Measurements from ENCODE around the gene GRAP.

The GRAP gene

DNA sequence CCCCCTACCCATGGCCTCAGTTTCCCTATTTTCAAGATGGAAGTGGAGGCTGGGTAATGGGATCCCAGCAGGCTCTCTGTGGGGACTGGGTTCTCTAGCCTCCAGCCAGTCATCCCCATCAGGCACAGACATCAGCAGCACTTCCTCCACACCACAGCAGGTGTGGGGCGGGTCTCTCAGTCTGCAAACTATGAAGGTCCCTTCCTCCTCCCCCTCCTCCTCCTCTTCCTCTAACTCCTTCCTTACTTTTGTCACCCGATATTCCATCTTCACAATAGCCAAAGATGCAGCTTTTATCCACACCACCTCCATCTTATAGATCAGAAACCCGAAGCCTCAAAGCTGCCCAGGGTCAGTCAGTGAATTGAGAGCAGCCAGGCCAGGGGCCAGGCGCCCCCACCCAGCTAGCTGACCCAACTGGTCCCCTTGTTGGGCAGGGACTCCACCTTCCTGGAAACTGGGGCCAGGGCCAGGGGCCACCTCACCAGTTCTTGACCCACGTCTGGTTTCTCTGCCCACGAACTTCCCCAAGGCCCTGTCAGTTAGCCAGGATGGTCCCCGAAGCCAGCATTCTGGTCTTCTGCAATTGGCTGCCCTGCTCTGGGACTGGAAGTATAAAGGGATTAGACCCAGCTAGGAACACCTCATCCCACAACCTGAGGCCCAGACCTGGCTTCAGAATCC, 44.7 kb downstream of the GRAP start:
- no peak for DNase-seq

DNA sequence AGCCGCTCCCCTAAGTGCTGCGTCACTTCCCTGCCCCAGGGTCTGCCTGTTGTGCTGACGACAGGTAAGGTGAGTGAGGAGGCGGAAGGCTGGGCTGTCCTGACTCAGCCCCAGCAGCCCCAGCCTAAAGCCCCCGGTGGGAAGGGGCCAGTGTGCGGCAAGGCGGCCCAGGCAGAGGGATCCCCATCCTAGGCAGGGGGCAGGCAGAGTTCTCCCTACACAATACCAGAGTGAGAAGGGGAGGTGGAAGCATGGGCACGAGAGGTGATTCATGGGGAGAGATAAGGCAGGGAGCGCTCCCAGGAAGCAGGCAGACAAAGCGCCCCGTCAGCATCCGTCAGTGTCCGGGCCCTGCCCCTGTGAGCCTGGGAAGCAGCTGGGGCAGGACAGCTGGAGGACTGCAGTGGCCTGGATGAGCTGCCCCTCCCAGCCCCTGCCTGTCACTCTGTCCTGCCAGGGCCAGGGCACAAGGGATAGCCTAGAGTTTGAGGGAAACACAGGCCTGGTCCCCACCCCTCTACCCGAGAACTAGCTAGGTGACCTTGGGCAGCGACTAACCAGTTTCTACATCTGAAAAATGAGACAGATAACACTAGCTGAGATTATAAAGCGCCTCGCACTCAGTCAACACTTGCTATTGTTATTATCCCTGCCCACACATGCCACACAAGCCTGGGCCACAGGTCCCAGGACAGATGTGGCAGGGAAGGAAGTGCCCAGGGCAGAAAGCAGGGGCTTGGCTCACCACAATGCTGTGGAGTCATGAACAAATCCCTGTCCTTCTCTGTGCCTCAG, 46.0 kb downstream of the GRAP start:
- no peak for DNase-seq

DNA sequence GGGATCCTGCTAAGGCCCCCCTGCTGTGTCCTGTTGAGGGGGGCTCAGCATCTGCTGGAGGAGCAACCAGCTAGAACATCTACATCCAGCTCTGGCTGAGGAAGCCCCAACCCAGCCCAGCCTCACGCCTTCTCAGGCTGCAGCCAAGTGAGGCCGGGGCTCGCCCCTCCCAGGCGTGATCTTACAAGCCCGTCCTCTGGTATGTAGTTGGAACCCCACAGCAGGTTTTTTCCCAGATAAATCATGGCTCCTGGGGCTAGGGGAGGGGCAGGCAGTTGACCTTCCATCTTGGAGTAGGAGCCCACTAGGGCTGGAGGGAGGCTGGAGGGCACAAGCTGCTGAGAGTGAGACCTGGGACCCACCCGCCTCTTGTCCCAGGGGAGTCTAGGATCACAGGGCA, 46.8 kb downstream of the GRAP start:
- DNase-seq, result no peak

DNA sequence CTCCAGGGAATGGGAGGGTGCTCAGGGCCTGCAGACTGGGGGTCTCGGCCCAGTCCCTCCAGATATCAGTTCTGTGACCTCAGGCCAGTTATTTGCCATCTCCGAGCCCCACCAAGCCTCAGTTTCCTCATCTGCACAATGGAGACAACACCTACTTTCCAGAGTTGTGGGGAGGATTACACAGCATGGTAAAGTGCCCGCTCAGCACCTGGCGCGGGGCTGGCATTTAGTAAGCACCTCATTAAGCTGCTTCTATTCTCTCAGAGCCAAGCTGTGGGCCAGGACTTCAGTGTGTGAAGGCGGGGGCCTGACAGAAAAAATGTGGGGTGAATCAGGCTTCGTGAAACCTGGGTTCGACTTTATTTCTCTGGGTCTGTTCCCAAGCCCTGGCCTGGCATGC, 47.4 kb downstream of the GRAP start:
- DNase-seq, result no peak

- DNase-seq, result no peak
Observed at GRCh38 chr17:18997650-18998196, 49.0 kb downstream of the GRAP start.

DNA sequence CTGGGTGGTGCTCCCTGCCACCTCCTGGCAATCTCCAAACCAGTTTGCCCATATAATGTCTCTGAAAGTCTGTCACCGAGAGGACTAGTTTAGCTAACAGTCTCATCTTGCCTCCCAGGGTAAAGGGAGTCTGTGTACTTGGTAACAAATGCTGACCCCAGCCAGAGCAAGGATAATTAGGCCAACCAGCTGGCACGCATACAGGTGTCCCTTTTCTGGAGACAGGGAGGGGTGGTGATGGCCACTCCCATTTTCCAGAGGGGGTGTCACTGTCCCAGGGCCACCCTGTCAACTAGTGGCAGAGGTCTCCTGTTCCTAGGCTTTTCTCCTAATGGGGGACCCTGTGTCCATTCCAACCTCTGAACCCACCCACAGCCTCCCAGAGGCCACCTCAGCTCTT, 50.3 kb downstream of the GRAP start:
- DNase-seq, result no peak

DNA sequence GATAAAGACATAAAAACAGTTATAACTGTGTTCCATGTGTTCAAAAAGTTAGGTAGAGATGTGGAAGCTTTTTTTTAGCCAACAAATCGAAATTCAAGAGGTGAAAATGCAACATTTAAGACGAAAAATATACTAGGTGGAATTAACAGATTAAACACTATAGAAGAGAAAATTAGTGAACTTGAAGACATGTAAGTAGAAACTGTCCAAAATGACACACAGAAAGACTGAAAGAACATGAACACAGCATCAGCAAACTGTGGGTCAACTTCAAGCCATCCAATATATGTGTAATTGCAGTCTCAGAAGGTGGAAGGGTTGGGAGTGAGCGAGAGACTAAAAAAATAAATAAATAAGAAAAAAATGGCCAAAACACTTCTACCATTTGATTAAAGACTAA, 51.5 kb downstream of the GRAP start:
- DNase-seq, result no peak

DNA sequence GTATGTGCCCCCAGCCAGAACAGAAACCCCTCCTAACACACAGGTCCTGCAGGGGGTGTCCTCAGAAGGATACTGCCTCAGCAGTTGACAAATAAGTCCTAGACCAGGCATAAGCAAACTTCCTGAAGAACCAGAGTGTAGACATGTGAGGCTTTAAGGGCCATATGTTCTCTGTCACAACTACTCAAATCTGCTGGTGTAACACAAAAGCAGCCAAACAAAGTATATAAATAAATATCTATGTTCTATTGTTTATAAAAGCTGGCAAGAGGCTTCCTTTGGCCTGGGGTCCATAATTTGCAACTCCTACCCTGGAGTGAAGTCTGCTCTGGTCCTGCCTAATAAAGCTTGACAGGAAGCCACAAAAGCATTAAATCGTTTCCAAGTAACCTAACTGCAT, 52.1 kb downstream of the GRAP start:
- DNase-seq, result no peak

- DNase-seq, result no peak
Observed at GRCh38 chr17:18993905-18994526, 52.7 kb downstream of the GRAP start.

DNA sequence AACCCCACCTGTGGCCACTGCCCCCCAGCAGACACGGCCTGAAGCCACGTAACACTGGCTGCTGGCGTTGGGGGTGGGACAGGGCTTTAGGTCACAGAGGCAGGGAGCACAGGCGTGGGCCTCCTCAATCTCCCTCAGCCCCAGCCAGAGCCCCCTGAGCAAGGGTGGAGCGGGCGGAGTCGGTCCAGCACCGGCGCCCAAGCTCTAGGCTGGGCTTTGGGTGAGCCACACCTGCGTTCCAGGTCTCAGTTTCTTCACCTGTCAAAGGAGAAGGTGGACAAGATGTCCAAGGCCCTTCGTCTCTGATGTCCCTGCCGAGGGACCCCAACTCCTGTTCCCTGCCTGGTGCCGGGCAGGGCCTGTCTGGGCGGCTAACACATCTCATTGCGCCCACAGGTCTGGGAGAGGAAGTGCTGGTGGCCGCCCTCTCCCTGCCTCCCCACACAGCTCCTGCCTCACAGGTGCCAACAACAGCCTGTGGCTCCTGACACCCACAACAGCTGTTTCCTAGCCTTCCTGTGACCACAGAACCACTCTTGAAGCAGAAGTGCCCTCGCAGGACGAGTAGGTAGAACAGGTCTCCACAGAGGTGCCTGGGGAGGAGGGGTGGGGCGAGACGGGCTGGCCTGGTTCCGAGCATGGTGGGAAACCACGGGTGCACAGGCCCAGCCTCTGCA, 54.2 kb downstream of the GRAP start:
- DNase-seq, result no peak

DNA sequence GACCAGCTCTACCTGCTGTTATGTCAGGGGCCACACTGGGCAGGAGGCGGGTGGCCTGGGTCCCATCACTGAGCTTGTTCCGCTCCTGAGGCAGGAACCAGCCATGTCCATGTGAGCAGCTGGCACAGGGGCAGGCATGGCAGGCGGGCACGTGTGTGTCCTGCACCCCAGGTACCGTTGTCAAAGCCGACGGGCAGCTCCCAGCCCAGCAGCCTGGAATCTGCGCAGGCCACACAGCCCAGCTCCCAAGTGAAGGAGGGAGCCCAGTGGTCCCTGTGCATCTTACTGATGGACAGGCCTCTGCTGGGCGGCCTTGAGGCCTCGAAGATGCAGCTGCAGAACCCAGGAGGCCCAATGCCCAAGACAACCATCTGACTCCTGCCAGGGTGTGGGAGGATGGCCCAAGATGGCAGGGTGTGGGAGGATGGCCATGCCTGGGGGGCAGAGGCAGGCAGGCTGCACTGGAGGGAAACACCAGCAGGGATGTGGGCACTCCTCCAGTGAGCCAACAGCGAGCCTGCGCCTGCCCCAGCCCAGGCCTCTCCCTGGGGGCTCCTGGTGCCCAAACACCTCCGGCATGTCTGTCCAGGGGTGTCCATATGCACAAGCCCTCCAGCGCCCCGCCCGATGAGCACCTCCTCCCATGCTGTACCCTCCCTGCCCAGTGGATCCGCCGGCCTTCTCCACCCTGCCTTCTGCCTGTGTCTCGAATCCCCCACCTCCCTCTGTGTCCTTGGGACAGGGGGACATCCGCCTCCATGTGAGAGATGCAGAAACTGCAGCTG, 55.0 kb downstream of the GRAP start:
- DNase-seq, result no peak

DNA sequence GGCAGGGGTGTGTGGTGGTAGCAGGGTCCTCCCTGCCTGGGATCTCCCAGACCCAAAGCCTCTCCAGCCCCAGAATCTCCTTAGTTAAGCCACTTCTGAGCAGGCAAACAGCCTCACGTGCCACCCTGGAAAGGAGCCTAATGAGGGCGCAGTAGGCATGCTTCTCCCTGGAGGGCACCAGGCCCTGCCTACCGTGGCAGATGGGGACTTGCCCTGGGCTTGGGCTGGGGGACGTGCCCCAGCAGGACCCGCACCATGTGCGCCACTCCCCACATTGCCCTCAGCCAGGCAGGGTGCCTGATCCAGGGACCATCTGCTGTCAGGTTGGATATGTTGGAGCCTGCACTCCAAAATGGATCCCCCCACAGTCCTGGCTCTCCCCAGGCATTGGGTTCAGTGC, 56.4 kb downstream of the GRAP start:
- no peak for DNase-seq

- no peak for DNase-seq
Observed at GRCh38 chr17:18988546-18989173, 58.1 kb downstream of the GRAP start.

GRCh38 chr17:18987862-18988545, 58.8 kb downstream of the GRAP start:
- no peak for DNase-seq

DNA sequence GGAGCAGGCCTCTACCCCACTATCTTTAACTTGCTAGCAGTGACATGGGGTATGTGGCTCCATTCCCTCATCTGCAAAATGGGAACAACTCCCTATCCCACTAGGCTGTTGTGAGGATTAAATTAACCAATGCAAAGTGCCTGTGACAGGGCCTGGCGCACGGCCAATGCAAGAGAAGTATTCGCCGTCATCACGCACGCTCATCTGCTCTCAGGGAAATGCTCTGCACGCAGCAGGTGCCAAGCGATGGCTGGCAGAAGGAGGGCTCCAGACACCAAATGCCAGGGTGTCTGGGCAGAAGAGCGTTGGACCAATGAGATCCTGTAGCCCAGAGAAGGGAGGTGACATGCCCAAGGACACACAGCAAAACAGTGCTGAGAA, 59.5 kb downstream of the GRAP start:
- DNase-seq, result no peak

DNA sequence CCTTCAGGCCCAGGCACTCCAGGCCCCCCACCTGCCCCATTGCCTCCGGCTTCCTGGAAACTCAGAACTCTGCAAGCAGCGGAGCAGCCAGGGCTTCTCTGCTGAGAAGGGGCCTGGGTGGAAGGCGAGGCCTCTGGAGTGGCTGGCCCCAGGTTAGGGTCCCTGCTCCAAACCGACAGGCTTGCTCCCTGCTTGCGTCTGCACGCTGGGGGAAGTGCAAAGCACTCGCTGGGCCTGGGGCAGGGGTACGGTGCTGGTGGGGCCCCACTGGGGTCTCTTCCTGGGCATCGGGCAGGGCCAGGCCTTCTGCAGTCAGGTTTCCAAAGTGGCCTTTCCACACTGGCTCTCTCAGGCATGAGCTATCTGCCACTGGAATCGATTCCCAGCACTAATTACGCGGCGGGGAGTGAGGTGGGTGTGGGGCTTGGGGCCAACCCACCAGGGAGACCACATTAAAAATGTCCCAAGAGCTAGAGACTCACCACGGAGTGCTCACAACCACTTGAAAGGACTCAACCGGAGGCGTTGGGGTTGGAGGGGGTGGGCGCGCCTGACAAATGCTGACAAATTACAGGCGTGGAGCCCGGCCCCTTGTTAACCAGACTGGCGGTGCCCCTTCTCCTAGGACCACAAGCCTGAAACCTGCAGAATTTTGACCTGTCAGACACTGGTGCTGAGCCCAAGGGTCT, 60.1 kb downstream of the GRAP start:
- no peak for DNase-seq

- no peak for DNase-seq
Observed at GRCh38 chr17:18985475-18985874, 61.3 kb downstream of the GRAP start.

DNA sequence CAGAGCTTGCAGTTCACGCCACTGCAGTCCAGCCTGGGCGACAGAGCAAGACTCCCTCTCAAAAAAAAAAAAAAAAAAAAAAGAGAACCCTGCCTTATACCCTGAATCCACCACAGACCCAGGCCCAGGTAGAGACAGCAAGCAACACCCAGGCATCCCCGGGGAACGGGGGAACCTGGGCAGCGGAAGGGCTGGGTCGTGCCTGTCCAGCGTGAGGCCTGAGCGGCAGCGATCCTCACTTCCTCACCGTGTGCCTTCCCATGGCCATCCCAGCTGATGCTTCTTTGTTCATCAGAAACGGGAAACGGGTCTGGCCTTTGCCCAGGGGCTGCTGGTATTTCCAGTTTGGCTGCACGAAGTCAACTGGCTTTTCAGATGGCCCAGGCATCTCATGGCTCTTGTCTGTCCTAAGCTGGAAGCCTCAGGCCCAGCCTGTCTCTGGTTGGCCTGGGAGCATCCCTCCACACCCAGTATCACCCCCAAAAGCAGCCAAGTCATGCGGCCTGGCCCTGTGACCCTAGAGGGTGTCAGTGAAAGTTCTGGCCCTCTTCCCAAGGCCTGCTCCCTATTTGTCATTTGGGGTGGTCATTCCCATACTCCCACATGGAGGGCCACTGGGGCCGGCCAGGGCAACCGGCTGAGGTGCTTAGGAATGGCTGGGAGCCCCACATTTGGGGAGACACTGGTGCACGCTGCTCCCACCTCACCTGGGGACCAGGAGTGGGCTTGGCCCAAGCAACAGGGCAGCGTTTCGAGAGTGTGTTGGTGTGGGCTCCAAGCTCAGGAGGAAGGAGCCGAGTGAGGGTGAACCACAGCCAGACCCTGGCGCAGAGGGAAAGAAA, 62.3 kb downstream of the GRAP start:
- DNase-seq, result no peak

DNA sequence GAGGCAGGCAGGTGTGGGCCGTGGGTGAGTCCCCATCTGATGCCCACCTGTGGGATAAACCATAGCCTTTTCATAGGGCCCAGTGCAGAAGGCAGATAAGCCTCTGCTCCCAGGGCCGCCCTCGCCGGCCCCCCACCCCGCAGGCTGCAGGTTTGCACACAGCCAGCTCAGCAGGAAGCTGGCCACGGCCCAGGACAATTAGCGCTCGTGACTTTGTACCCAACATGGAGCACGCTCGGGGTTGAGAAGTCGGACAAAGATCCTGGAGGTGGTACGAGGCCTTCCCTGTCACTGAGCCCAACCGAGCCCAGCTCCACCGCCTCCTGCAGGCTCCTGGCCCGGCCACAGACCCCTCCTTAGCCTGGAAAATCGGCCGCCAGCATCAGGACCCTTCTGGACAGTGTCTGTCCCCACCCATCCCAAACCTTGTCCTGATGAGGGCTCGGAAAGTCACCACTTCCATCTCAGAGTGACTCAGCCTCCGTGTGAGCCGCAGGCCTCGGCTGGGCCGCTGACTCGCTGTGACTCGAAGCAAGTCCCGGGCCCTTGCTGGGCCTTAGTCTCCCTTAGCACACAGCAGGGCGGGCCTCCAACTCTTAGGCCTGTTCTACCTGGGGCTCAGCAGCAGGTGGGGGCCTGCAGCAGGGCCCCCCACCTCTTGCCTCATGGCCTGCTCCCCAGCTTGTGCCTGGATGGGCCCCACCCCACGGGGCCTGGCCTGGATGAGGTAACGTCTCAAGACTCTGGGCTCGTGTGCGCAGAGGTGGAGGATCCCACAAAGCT, 64.9 kb downstream of the GRAP start:
- DNase-seq, result peak; percentile 55
